Measurements from ENCODE around the gene NRXN3.

The NRXN3 gene

GRCh38 chr14:78440356-78440894, 270.3 kb downstream of the NRXN3 start:
- no peak overlapping the region for H2AFZ ChIP-seq (ENCODE audit: low read length, unreplicated experiment)
- no peaks in the 10 kb centered on the region for H3K4me1 ChIP-seq (ENCODE audit: control insufficient read depth, insufficient read depth, low read length, unreplicated experiment)
- H3K27ac ChIP-seq (ENCODE audit: low read depth, low read length): no peak overlapping the region
- H3K4me3 ChIP-seq (ENCODE audit: low read depth, low read length): no peak overlapping the region
- H3K27me3 ChIP-seq (ENCODE audit: insufficient read depth, low read length): no peaks in the 10 kb centered on the region
- no peaks in the 10 kb centered on the region for H3K36me3 ChIP-seq (ENCODE audit: insufficient read depth, low read length)
- no peaks in the 10 kb centered on the region for H3K79me2 ChIP-seq (ENCODE audit: control insufficient read depth, insufficient read depth, low read length, unreplicated experiment)

DNA sequence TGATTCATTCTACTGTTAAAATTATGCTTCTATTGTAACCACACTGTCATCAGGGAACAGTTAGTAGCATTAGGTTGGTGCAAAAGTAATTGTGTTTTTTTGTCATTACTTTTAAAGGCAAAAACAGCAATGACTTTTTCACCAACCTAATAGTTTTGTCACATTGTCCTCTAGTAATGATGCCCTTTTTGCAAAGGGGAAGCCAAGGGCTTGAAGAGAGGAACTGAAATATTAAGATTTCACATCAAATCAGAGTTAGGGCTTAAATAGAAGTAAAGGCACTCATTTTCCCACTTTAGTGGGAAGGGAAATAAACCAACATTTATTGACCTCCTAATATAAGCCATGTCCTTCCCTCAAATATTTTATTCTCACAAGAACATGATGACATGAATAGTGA, 273.7 kb downstream of the NRXN3 start:
- Histone ChIP-seq H3K4me1 (ENCODE audit: control insufficient read depth, insufficient read depth, low read length, unreplicated experiment) (no peaks in the 10 kb centered on the region), H2AFZ (ENCODE audit: low read length, unreplicated experiment) (no peak overlapping the region), H3K27ac (ENCODE audit: low read depth, low read length) (no peak overlapping the region), H3K4me3 (ENCODE audit: low read depth, low read length) (no peak overlapping the region), H3K36me3 (ENCODE audit: insufficient read depth, low read length) (no peaks in the 10 kb centered on the region), H3K79me2 (ENCODE audit: control insufficient read depth, insufficient read depth, low read length, unreplicated experiment) (no peaks in the 10 kb centered on the region), H3K27me3 (ENCODE audit: insufficient read depth, low read length) (no peaks in the 10 kb centered on the region)

- H3K4me1 ChIP-seq (ENCODE audit: control insufficient read depth, insufficient read depth, low read length, unreplicated experiment): no peaks in the 10 kb centered on the region
- no peaks in the 10 kb centered on the region for H3K36me3 ChIP-seq (ENCODE audit: insufficient read depth, low read length)
- H3K27ac ChIP-seq (ENCODE audit: low read depth, low read length): no peak overlapping the region
- H3K27me3 ChIP-seq (ENCODE audit: insufficient read depth, low read length): no peaks in the 10 kb centered on the region
- no peak overlapping the region for H2AFZ ChIP-seq (ENCODE audit: low read length, unreplicated experiment)
- no peak overlapping the region for H3K4me3 ChIP-seq (ENCODE audit: low read depth, low read length)
- no peaks in the 10 kb centered on the region for H3K79me2 ChIP-seq (ENCODE audit: control insufficient read depth, insufficient read depth, low read length, unreplicated experiment)
These were observed 275.1 kb downstream of the NRXN3 start for GRCh38 chr14:78445275-78445674.

DNA sequence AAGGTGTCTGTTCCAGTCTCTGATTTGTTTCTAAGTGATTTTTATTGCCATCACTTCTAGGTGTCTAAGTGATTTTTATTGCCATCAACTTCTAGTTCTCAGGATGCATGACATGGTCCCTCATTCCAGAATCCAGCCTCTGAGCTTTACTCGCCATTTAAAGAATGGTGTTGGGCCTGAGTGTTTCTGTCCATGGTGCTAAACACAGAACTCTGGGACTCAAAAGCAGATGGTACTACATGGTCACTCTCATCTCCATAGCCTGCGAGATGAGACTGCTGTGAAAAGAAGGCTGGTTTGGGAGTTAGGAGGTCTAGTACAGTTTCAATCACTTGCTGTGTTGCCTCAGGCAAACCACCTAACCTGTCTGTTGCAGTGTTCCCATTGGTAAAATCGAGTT, 276.6 kb downstream of the NRXN3 start:
- H3K4me1 ChIP-seq (ENCODE audit: control insufficient read depth, insufficient read depth, low read length, unreplicated experiment): no peaks in the 10 kb centered on the region
- no peaks in the 10 kb centered on the region for H3K79me2 ChIP-seq (ENCODE audit: control insufficient read depth, insufficient read depth, low read length, unreplicated experiment)
- no peaks in the 10 kb centered on the region for H3K36me3 ChIP-seq (ENCODE audit: insufficient read depth, low read length)
- no peak overlapping the region for H3K27ac ChIP-seq (ENCODE audit: low read depth, low read length)
- no peak overlapping the region for H2AFZ ChIP-seq (ENCODE audit: low read length, unreplicated experiment)
- no peaks in the 10 kb centered on the region for H3K27me3 ChIP-seq (ENCODE audit: insufficient read depth, low read length)
- H3K4me3 ChIP-seq (ENCODE audit: low read depth, low read length): no peak overlapping the region

DNA sequence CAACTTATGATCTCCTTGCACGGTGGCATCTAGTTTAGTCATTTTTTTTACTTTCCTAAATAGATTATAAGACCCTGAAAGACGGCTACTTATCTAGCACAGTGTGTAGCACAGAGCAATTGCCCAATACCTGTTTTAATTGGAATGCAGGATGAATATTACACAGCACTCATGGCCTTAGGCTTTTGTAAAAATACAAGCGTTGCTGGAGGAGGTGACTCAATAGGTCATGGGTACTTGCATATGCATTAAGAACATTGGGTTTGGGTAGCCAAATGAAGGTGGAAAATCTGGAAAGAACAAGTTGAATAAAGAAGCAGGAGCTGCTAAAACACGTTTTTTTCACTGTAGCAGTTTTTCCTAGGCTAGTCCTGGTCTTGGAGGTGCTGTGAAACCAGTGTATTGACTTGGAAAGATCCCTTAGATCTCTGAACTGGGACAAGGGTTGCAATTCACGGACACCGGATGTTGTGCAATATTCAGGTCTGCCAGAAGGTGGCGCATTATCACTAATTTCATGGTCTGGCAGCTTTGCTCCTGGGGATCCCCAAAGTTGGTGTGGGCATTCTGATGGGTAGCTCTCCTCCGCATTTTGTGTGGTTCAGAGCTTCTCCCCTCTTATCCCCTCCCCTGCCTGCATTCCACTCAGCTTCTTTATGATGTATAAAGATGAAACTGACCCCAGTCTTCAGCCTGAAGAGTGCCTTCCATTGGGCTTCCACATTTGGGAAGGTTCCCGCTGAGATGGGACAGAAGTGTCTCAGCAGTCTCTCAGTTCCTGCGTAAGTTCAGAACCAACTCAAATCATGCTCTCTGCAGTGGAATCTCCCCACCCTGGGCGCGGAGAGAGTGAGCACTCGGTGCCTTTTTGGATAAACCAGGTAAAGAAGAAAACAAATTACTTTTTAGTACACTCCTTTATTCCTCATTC, 278.3 kb downstream of the NRXN3 start:
- H3K36me3 ChIP-seq (ENCODE audit: insufficient read depth, low read length): no peaks in the 10 kb centered on the region
- H2AFZ ChIP-seq (ENCODE audit: low read length, unreplicated experiment): no peak overlapping the region
- H3K27me3 ChIP-seq (ENCODE audit: insufficient read depth, low read length): no peaks in the 10 kb centered on the region
- no peak overlapping the region for H3K4me3 ChIP-seq (ENCODE audit: low read depth, low read length)
- H3K79me2 ChIP-seq (ENCODE audit: control insufficient read depth, insufficient read depth, low read length, unreplicated experiment): no peaks in the 10 kb centered on the region
- no peak overlapping the region for H3K27ac ChIP-seq (ENCODE audit: low read depth, low read length)
- no peaks in the 10 kb centered on the region for H3K4me1 ChIP-seq (ENCODE audit: control insufficient read depth, insufficient read depth, low read length, unreplicated experiment)

DNA sequence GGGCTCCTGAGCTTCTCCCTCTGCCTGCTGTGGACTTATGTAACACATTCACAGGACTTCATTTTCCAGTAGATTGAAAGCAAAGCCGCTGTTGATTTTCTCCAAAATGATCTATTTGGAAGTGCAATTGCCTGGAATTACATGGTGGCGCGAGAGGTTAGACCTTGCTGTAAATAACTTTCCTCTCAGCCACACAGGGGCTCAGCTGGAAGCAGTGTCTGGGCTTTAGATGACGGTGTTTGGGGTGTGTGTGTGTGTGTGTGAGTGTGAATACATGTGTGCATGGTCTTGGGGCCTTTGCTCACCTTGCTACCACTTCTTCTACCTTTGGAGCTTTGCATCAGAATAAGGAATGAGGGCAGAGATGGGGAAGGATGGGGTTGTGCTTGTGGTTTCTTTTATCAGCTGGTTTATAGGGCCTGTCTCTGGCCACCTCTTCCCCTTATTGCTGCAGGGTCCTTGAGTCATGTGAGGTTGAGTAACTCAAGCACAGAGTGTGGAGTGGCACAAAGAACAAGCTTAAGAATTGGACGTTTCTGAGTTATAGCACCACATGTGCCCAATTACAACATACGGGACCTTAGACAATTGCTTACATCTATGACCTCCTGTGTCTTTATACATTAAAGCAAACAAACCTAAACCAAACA, 280.6 kb downstream of the NRXN3 start:
- H2AFZ ChIP-seq (ENCODE audit: low read length, unreplicated experiment): no peak overlapping the region
- no peaks in the 10 kb centered on the region for H3K4me1 ChIP-seq (ENCODE audit: control insufficient read depth, insufficient read depth, low read length, unreplicated experiment)
- no peak overlapping the region for H3K27ac ChIP-seq (ENCODE audit: low read depth, low read length)
- H3K36me3 ChIP-seq (ENCODE audit: insufficient read depth, low read length): no peaks in the 10 kb centered on the region
- H3K4me3 ChIP-seq (ENCODE audit: low read depth, low read length): no peak overlapping the region
- H3K27me3 ChIP-seq (ENCODE audit: insufficient read depth, low read length): no peaks in the 10 kb centered on the region
- H3K79me2 ChIP-seq (ENCODE audit: control insufficient read depth, insufficient read depth, low read length, unreplicated experiment): no peaks in the 10 kb centered on the region

- no peak overlapping the region for H3K4me3 ChIP-seq (ENCODE audit: low read depth, low read length)
- H3K79me2 ChIP-seq (ENCODE audit: control insufficient read depth, insufficient read depth, low read length, unreplicated experiment): no peaks in the 10 kb centered on the region
- no peaks in the 10 kb centered on the region for H3K27me3 ChIP-seq (ENCODE audit: insufficient read depth, low read length)
- no peaks in the 10 kb centered on the region for H3K4me1 ChIP-seq (ENCODE audit: control insufficient read depth, insufficient read depth, low read length, unreplicated experiment)
- H3K27ac ChIP-seq (ENCODE audit: low read depth, low read length): no peak overlapping the region
- no peaks in the 10 kb centered on the region for H3K36me3 ChIP-seq (ENCODE audit: insufficient read depth, low read length)
- no peak overlapping the region for H2AFZ ChIP-seq (ENCODE audit: low read length, unreplicated experiment)
These were observed 281.1 kb downstream of the NRXN3 start for GRCh38 chr14:78451319-78451695.

- Histone ChIP-seq H3K79me2 (ENCODE audit: control insufficient read depth, insufficient read depth, low read length, unreplicated experiment) (no peaks in the 10 kb centered on the region), H3K36me3 (ENCODE audit: insufficient read depth, low read length) (no peaks in the 10 kb centered on the region), H3K4me3 (ENCODE audit: low read depth, low read length) (no peak overlapping the region), H3K27ac (ENCODE audit: low read depth, low read length) (no peak overlapping the region), H3K4me1 (ENCODE audit: control insufficient read depth, insufficient read depth, low read length, unreplicated experiment) (no peaks in the 10 kb centered on the region), H2AFZ (ENCODE audit: low read length, unreplicated experiment) (no peak overlapping the region), H3K27me3 (ENCODE audit: insufficient read depth, low read length) (no peaks in the 10 kb centered on the region)
These were observed 285.8 kb downstream of the NRXN3 start for GRCh38 chr14:78455896-78456435.

- H3K4me3 ChIP-seq (ENCODE audit: low read depth, low read length): no peak overlapping the region
- H3K79me2 ChIP-seq (ENCODE audit: control insufficient read depth, insufficient read depth, low read length, unreplicated experiment): no peaks in the 10 kb centered on the region
- no peak overlapping the region for H2AFZ ChIP-seq (ENCODE audit: low read length, unreplicated experiment)
- no peak overlapping the region for H3K27ac ChIP-seq (ENCODE audit: low read depth, low read length)
- H3K4me1 ChIP-seq (ENCODE audit: control insufficient read depth, insufficient read depth, low read length, unreplicated experiment): no peaks in the 10 kb centered on the region
- no peaks in the 10 kb centered on the region for H3K27me3 ChIP-seq (ENCODE audit: insufficient read depth, low read length)
- H3K36me3 ChIP-seq (ENCODE audit: insufficient read depth, low read length): no peaks in the 10 kb centered on the region
These were observed 299.8 kb downstream of the NRXN3 start for GRCh38 chr14:78469947-78470346.

GRCh38 chr14:78479127-78479780, 309.1 kb downstream of the NRXN3 start:
- Histone ChIP-seq H3K27me3 (ENCODE audit: insufficient read depth, low read length) (no peaks in the 10 kb centered on the region), H3K4me3 (ENCODE audit: low read depth, low read length) (no peak overlapping the region), H3K36me3 (ENCODE audit: insufficient read depth, low read length) (no peaks in the 10 kb centered on the region), H3K4me1 (ENCODE audit: control insufficient read depth, insufficient read depth, low read length, unreplicated experiment) (no peaks in the 10 kb centered on the region), H3K79me2 (ENCODE audit: control insufficient read depth, insufficient read depth, low read length, unreplicated experiment) (no peaks in the 10 kb centered on the region), H3K27ac (ENCODE audit: low read depth, low read length) (no peak overlapping the region), H2AFZ (ENCODE audit: low read length, unreplicated experiment) (no peak overlapping the region)

Measured in ACC112 (cell line).